PC-3 (cell line): ENCODE data around the gene ATP5MG. TPM values are rescaled to one million over a fixed set of nuclear protein-coding genes. Genes with fewer than 3 reads are reported as not detected.

ENCODE experiments used
- ATAC-seq: fragments of 200-7000 bp; cut with Tn5 transposase; 2 replicates; pipeline ENCODE4 v1.9.1; 2020; ENCODE audit warnings: mild to moderate bottlenecking, moderate library complexity
- BruUV-seq: library from RNA; stranded (reverse); fragments of 400-500 nt; replicated peaks from 2 replicates; lab custom pipeline; 2021; lab: Mats Ljungman, UMichigan
- CTCF ChIA-PET: fragments of 300-600 bp; sonication (Branson Sonifier 250); formaldehyde crosslinking; loops from one replicate; lab custom pipeline; 2022; ENCODE audit warnings: antibody characterized with exemption; lab: Charles Lee
- POLR2A ChIA-PET: fragments of 300-600 bp; sonication (Branson Sonifier 250); formaldehyde crosslinking; loops from one replicate; lab custom pipeline; 2022; ENCODE audit warnings: antibody characterized with exemption; ENCODE audit not compliant: unreplicated experiment; lab: Charles Lee
- DNase-seq: peaks from one replicate; pipeline ENCODE4 v3.0.0-alpha.2; 2015
- H2AFZ ChIP-seq: fragments of 300-600 bp; sonication (generic); 2 replicates; pipeline ENCODE4 v1.6.0; 2016; ENCODE audit warnings: antibody characterized with exemption, low read length
- H3F3A ChIP-seq: fragments of 300-600 bp; sonication (generic); one replicate; pipeline ENCODE4 v1.6.0; 2017; ENCODE audit warnings: antibody characterized with exemption, low read length, control low read depth, mild to moderate bottlenecking; ENCODE audit not compliant: unreplicated experiment
- H3K27ac ChIP-seq: fragments of 300-600 bp; sonication (generic); 2 replicates; pipeline ENCODE4 v1.5.1; 2016; ENCODE audit warnings: mild to moderate bottlenecking, low read length
- H3K27me3 ChIP-seq: fragments of 300-600 bp; sonication (generic); 2 replicates; pipeline ENCODE4 v1.6.1; 2016; ENCODE audit warnings: low read length, mixed read lengths
- H3K36me3 ChIP-seq: fragments of 300-600 bp; sonication (generic); 2 replicates; pipeline ENCODE4 v1.6.1; 2016; ENCODE audit warnings: low read depth, mixed run types, low read length, mixed read lengths
- H3K4me1 ChIP-seq: fragments of 300-600 bp; sonication (generic); 2 replicates; pipeline ENCODE4 v1.5.1; 2016; ENCODE audit warnings: low read length; ENCODE audit not compliant: insufficient read depth
- H3K4me2 ChIP-seq: fragments of 300-600 bp; sonication (generic); 2 replicates; pipeline ENCODE4 v1.6.0; 2016; ENCODE audit warnings: low read length
- H3K4me3 ChIP-seq: fragments of 300-600 bp; sonication (generic); 2 replicates; pipeline ENCODE4 v1.5.1; 2016; ENCODE audit warnings: mild to moderate bottlenecking, low read length, mixed read lengths
- H3K79me2 ChIP-seq: fragments of 300-600 bp; sonication (generic); 2 replicates; pipeline ENCODE4 v1.6.1; 2017; ENCODE audit warnings: low read length, mixed read lengths
- H3K9ac ChIP-seq: fragments of 300-600 bp; sonication (generic); 2 replicates; pipeline ENCODE4 v1.6.0; 2016; ENCODE audit warnings: mild to moderate bottlenecking, low read length
- H3K9me2 ChIP-seq: fragments of 300-600 bp; sonication (generic); replicated peaks from 2 replicates; pipeline ENCODE4 v1.6.1; 2016; ENCODE audit warnings: mixed run types, low read length, mixed read lengths
- H3K9me3 ChIP-seq: fragments of 300-600 bp; sonication (generic); 2 replicates; pipeline ENCODE4 v1.6.1; 2016; ENCODE audit warnings: low read length, mixed read lengths
- H4K20me1 ChIP-seq: fragments of 300-600 bp; sonication (generic); 2 replicates; pipeline ENCODE4 v1.6.1; 2016; ENCODE audit warnings: low read length, mixed read lengths
- EZH2 ChIP-seq: fragments of 300-600 bp; sonication (generic); IDR thresholded peaks from one replicate; pipeline ENCODE4 v1.6.1; 2017; ENCODE audit warnings: antibody characterized with exemption, mild to moderate bottlenecking, low read length; ENCODE audit not compliant: unreplicated experiment
- EZH2phosphoT487 ChIP-seq: fragments of 300-600 bp; sonication (generic); IDR thresholded peaks from 2 replicates; pipeline ENCODE4 v1.6.1; 2018; ENCODE audit warnings: mild to moderate bottlenecking, antibody characterized with exemption, low read length, borderline replicate concordance
- intact Hi-C: fragments of 100-400 bp; cut with micrococcal nuclease; formaldehyde crosslinking; loops from 2 replicates; pipeline ENCODE4 v1.9.0; 2023
- total RNA-seq: library from RNA; depleted of rRNA; stranded (reverse); fragments of >200 nt; gene quantifications from 2 replicates; pipeline ENCODE4 v1.2.3, GENCODE V29; 2014
- TF ChIP-seq, protein P1 (sequence below): fragments of 300-600 bp; sonication (generic); conservative IDR thresholded peaks from 2 replicates; pipeline ENCODE4 v1.5.1; 2017; ENCODE audit warnings: antibody characterized with exemption, low read depth, mild to moderate bottlenecking, low read length

Gene ATP5MG
- total RNA-seq, 1 experiment from 2014 or later: 375 TPM

DNA sequence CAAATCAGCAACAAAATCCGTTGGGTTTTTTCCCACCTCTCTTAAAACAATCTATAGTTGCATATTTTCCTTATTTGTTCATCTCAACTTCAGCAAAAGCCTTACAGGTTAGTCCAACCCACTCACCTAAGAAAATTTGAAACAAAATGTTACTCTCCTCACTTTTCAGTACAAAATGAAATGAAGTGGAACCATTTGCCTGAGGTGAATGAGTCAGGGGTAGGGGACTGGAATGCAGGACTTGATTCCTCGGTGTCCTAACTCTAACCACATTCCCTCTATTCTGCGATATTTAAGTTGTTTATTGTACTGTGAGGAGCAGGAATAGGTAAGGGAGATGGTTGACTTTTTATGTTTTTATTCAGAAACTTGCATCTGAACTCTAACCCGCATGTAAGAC is 16.4 kb downstream of the ATP5MG start:
- no peaks in the 10 kb centered on the region for H3K79me2 ChIP-seq
- ChIA-PET CTCF (no interaction called here), POLR2A (no interaction called here)
- peaks cover 24% of the 10 kb centered on the region for H3K4me1 ChIP-seq
- H3K36me3 ChIP-seq: no peaks in the 10 kb centered on the region
- H3K4me3 ChIP-seq: no peak overlapping the region
- no peaks in the 10 kb centered on the region for H3K27me3 ChIP-seq
- intact Hi-C loops: loop anchor here (5.0 kb wide), 1 partner anchor 70 kb away; no protein-coding TSS in a partner anchor
- peak; percentile 39 for ATAC-seq
- H3K4me2 ChIP-seq: peak overlapping the region; percentile 32
- peaks cover 5% of the 10 kb centered on the region for H3F3A ChIP-seq
- DNase-seq: peak; percentile 77
- TF ChIP-seq EZH2 (no peak), EZH2phosphoT487 (no peak)
- no peak overlapping the region for H3K27ac ChIP-seq
- H3K9me3 ChIP-seq: no peaks in the 10 kb centered on the region
- H3K9ac ChIP-seq: no peak overlapping the region
- no peaks in the 10 kb centered on the region for H4K20me1 ChIP-seq
- H2AFZ ChIP-seq: peak overlapping the region; percentile 11; the same call in 1 of the 2 replicates
- H3K9me2 ChIP-seq: no peaks in the 10 kb centered on the region
- no TSS peak for BruUV-seq

DNA sequence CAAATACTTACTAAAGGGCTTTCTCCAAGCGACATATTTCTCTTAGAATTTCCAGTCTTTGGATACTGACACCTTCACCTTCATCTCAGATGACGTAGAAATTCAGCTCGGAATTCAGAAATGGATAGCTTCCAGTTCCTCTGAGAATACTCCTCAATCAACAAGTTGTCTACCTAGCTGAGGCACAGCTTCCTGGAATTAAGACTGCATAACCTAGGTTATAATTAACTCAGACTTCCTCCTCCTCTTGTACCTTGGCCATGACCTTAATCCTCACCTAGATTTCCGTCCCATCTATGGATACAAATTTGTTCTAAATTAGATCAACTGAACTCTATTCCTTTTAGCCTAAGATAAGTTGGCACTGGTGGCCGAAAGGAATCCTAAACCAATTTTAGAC is 17.4 kb downstream of the ATP5MG start:
- TF ChIP-seq EZH2phosphoT487 (no peak), EZH2 (no peak)
- TF ChIP-seq, protein P1, sequence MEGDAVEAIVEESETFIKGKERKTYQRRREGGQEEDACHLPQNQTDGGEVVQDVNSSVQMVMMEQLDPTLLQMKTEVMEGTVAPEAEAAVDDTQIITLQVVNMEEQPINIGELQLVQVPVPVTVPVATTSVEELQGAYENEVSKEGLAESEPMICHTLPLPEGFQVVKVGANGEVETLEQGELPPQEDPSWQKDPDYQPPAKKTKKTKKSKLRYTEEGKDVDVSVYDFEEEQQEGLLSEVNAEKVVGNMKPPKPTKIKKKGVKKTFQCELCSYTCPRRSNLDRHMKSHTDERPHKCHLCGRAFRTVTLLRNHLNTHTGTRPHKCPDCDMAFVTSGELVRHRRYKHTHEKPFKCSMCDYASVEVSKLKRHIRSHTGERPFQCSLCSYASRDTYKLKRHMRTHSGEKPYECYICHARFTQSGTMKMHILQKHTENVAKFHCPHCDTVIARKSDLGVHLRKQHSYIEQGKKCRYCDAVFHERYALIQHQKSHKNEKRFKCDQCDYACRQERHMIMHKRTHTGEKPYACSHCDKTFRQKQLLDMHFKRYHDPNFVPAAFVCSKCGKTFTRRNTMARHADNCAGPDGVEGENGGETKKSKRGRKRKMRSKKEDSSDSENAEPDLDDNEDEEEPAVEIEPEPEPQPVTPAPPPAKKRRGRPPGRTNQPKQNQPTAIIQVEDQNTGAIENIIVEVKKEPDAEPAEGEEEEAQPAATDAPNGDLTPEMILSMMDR: no peak
- POLR2A ChIA-PET: no interaction called here
- Histone ChIP-seq H3K4me2 (no peak overlapping the region), H3K27ac (no peak overlapping the region), H3K36me3 (no peaks in the 10 kb centered on the region), H2AFZ (no peak overlapping the region), H3K9me3 (no peaks in the 10 kb centered on the region), H3K9ac (no peak overlapping the region), H3K4me3 (no peak overlapping the region), H4K20me1 (no peaks in the 10 kb centered on the region), H3K79me2 (no peaks in the 10 kb centered on the region), H3K27me3 (no peaks in the 10 kb centered on the region), H3K9me2 (no peaks in the 10 kb centered on the region), H3K4me1 (peaks cover 24% of the 10 kb centered on the region), H3F3A (peaks cover 5% of the 10 kb centered on the region)
- CTCF ChIA-PET: no interaction called here
- no TSS peak for BruUV-seq
- ATAC-seq (no peak), DNase-seq (no peak)
- intact Hi-C loops: loop anchor here (5.0 kb wide), 1 partner anchor 69 kb away; no protein-coding TSS in a partner anchor

- Histone ChIP-seq H2AFZ (no peak overlapping the region), H3K9ac (no peak overlapping the region), H3K9me3 (no peaks in the 10 kb centered on the region), H3K27me3 (no peaks in the 10 kb centered on the region), H4K20me1 (no peaks in the 10 kb centered on the region), H3K4me3 (no peak overlapping the region), H3K27ac (no peak overlapping the region), H3F3A (no peaks in the 10 kb centered on the region), H3K79me2 (no peaks in the 10 kb centered on the region), H3K9me2 (no peaks in the 10 kb centered on the region), H3K4me2 (no peak overlapping the region), H3K36me3 (no peaks in the 10 kb centered on the region), H3K4me1 (peaks cover 4% of the 10 kb centered on the region; the same call in 1 of the 2 replicates)
- ATAC-seq (no peak), DNase-seq (no peak)
- intact Hi-C loops: no loop called here
- TF ChIP-seq EZH2phosphoT487 (no peak), EZH2 (no peak)
- TF ChIP-seq, protein P1: no peak
- ChIA-PET POLR2A (no interaction called here), CTCF (no interaction called here)
- BruUV-seq: no TSS peak
These were observed 26.3 kb downstream of the ATP5MG start for GRCh38 chr11:118427707-118428106.
